Measurements from ENCODE around the gene KIAA0319L.

- TF ChIP-seq CTCF (IDR thresholded peaks at IDR 0.05) (no peak), POLR2A (IDR thresholded peaks at IDR 0.05) (no peak)
Measured at GRCh38 chr1:35588197-35588910, 31.2 kb upstream of the KIAA0319L start.

Data from uterus (tissue), 2 donors.